Eye (tissue), 1 donor: ENCODE measurements around the gene DNAH14.

Experiments used
- DNase-seq: peaks from one replicate; pipeline ENCODE4 v3.0.0-alpha.2; 2015

The DNAH14 gene

GRCh38 chr1:225412803-225413351 is 483.4 kb downstream of the DNAH14 start:
- DNase-seq = no peak

DNA sequence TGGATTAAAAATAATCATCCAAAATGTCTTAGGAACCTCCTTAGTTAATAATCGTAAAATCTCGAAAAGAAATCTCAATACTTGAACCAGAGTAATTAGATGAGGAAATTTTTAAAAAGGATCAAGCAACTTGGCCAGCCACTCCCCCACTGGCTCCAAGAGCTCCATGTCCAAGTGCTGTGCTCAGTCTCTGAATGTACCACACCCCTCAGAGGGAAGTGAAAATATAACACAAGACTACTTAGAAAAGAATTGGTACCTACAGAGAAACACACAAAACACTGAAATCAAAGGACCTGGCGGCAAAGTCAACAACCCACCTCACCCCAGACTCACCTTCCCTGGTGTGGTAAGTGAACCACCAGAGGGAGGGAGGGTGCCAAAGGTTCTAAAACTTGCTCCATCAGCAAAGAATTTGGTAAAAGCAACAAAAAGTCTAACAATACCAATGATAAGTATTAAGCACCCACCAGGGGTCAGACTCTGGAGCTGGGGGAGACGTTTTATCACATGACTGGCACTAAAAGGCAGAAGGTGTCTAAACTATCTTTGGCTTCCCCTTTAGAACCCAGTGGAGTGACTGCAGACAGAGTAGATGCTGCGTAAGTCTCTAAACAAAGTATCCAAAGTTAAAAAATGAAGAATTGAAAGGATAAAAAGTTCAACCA is 484.4 kb downstream of the DNAH14 start:
- DNase-seq = no peak

DNA sequence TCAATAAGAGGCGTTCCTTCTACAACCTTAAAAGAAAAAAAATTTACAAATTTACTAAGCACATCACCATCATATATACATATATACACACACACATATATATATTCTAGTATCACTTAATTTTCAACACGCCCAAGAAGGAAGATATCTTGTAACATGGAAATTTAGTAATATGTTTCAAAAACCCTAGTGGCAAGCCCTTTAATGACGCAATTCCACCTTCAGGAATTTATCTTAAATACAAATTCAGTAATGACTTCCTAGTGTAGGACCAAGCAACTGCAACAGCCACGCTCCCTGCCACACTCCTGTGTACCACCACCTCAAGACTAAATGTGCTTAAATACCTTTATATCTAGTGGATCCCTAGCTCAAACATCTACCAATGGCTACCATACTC is 485.8 kb downstream of the DNAH14 start:
- DNase-seq = no peak

DNA sequence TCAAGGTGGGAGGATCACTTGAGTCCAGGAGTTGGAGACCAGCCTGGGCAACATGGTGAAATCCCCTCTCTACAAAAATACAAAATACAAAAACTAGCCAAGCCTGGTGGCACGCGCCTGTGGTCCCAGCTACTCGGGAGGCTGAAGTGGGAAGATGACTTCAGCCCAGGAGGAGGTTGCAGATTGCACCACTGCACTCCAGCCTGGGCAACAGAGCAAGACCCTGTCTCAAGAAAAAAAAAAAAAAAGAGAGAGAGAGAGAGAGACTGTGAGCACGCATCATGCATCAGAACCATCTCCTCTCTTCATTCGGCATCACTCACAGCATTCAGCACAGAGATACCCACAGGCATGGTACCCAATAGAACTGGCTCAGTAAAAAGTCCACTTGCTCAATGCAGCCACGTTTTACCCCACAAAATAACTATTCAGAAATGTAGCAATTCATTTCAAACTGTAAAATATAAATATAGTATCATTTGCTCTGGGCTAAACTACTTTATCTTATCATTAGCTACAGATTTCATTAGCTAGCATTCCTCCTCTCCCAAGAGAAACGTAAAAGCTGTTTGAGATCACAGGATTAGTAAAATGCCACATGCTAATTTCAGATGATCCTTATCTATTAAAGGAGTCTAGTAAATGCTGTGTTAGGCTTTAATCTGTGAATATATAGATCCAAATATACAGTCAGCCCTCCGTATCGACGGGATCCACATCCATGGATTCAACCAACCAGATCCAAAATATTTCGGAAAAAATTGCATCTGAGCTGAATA is 486.7 kb downstream of the DNAH14 start:
- DNase-seq = no peak

DNA sequence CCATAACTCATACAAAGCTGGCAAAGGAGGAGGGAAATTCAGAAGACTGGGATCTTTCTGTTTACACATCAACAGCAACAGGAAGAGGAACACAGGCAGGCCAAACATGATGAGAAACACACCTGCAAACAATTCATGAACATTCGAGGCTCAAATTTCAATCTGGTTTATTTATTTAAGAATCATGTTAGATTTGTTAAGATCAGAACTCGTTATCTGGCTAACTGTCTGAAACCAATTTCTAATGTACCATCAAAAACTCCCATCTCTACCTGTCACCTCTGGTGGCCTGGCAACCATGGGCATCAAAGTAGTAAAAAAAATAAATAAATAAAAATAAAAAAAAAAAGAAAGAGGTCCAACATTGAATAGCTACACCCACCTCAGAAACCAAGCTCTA is 488.6 kb downstream of the DNAH14 start:
- no peak for DNase-seq

DNA sequence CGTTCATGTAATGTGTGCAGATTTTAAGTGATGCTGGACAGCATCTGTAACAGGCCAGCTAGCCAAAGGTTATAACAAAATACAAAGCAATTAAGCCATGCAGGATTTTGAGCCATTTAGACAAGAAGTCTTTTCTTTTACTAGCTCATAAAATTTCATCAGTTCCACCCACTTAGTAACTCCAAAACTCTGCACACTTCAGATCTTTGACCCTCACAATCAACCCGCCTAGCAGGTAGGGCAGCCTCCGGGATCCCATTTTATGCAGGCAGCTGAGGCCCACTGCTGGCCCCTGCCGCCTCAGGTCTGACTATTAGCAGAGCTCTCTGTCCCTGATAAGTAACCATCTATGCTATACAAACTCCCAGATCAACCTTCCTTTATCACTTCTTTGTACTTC is 489.1 kb downstream of the DNAH14 start:
- DNase-seq = no peak

GRCh38 chr1:225422031-225422605 is 492.6 kb downstream of the DNAH14 start:
- no peak for DNase-seq

DNA sequence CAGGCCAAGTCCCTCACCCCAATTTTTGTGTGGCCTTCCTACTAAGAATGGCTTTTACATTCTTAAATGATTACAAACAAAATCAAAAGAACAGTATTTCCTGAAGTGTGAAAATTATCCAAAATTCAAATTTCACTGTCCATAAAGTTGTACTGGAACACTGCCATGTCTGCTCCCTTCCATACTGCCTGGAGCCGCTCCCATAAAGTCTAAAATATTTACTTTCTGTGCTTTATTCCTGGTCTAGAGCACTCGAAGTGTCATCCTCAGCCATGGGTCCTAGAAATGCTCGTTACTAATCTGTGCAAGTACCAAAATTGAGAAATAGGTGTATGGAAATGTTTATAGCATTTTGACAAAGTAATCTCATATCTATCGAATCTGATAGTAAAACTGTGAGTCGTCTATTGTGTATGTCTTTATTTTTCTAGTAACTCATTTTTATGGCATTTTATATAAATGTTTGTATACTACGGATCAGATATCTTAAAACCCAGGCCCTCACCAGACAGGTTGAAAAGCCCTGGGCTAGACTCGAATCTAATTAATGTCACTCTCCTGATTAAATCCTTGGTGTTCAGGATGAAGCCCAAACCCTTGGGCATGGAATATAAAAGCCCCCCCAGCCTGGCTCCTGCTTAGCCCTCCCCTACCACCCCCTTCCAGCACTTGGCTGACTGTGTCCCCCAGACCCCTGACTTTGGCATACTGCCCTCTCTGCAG is 493.5 kb downstream of the DNAH14 start:
- no peak for DNase-seq

- DNase-seq = no peak
Measured at GRCh38 chr1:225423518-225423855, 494.0 kb downstream of the DNAH14 start.

DNA sequence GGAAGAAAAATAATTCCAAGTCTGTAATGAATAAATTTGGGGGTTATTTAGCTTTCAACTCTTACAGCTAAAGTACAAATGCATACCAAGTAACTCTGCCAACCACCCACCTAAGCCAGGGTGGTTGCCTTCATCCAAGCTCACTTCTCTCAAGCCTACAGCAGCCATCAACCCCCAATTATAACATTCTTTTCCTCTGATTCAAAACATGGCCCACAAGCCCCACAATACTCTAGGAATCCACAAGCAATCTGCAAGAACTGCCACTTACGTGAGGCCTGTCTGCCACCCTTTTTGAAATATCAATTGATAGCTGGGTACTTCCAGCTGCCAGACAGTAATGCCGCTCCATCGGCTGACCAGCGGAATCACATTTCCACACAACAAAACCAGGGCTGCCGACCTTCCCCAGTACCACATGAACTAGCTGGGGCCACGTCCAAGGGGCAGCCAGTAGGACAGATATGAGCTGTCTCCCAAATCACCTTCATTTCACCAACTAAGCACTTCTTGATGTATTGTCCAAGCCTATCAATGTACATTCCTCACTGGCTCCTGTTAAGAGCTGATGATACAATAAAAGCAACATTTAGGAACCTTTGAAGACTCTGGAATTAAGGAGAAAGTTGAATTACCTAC is 495.2 kb downstream of the DNAH14 start:
- peak; percentile 11 for DNase-seq

DNA sequence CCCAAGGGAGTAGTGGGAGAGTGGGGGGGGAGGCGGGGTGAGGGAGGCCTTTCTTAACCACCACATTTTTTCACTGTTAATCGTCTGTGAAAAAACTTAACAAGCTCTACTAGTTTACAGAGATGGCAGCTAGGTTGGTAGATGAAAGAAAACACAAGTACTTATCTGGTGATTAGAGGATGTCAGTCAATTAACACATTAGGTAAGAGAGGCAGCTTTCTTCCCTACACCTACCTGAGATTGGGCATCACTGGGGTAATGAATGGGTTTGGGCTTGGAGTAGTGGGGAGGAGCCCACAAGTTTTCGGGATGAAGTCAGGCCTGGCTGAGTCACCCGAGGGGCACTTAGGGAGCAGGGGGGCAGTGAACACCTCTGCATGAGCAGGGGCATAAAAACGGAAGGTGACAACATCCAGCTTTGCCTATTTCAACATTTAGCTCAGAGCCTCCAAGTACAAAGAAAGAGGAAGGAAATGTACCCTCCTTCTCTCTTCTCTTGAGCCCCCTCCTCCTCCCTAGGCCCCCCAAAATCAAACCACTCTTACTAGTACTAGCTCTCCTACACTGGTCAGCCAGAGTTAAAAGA is 495.8 kb downstream of the DNAH14 start:
- no peak for DNase-seq

GRCh38 chr1:225426395-225427234 is 497.1 kb downstream of the DNAH14 start:
- DNase-seq = no peak

DNA sequence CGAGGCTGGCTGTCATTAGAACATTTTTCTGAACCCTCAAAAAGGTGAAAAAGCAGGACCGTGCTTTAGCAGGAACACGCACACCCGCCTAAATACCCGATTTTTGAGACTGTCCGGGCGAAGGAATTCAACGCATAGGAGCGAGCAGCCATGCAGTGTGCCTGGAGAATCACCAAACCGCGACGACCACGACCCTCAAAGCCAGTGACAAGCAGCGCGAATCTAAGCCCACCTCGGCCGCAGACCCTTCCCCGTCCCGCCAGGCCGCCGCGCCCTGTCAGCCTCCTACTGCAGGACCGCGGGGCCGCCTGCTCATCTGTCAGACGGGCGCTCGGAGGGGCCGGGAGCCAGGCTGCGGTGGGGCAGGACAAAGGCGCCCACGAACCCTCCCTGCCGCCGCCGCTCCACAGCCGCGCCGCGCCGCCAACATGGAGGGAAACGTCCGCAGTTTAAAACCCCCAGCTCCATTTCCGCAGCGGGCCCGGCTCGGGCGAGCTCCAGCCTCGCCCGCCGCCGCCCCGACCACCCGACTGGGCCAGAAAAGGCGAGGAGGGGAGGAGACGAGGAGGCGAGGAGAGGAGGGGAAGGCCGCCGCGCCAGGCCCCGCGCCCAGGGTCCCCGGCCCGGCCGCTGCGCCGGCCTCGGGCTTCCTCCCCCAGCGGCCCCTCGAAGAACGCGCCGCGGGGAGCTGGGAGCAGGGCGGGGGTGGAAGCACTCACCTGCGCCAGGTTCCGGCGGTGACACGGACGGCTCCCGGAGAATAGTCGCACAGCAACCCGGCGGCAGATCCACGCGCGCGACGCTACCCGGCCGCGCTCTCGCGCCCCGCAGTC is 498.0 kb downstream of the DNAH14 start, which contains the start of gene LBR:
TSS of gene LBR (minus strand) at position 804 of the 833 bp plus-strand sequence. CDS start 3,963 bp downstream, outside the sequence.
- DNase-seq = no peak

- DNase-seq = peak; percentile 97
Measured at GRCh38 chr1:225428068-225428880, 498.8 kb downstream of the DNAH14 start.

- DNase-seq = no peak
Measured at GRCh38 chr1:225428881-225429455, 499.5 kb downstream of the DNAH14 start.

DNA sequence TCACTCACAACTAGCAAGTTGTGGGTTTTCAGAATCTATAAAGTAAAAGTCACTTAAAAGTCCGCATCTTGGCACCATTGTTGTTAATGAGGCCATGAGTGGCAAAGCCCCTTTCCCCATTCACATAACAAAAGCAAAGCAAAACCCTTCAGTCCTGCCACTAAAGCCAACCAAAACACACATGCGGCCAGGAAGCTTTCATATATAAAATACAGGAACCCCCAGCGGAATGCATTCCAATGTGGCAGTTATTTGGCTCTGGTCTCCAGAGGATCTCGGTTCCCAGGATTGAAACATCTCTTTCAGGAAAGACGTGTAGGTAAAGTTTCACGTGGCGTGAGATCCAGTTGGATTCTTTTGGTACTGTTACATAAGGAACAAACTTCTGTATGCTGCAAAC is 500.8 kb downstream of the DNAH14 start:
- no peak for DNase-seq

GRCh38 chr1:225431081-225431863 is 501.8 kb downstream of the DNAH14 start:
- no peak for DNase-seq

DNA sequence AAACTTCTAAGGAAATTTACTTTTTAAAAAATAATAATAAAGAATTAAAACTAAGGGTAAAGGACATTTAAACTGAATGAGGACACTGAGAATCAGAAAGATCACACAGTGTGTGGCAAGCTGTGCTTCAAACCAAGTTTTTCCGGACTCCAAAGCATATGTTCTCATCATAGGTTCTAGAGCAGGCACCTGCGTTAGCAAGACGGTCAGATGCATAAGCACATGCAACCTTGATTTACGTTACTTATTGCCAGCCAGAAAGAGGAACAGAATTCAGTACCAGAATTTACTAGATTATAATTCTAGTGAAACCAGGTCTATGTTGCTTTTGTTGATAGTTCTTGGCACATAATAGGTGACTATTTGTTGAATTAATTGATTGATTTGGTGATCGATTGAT is 504.6 kb downstream of the DNAH14 start:
- no peak for DNase-seq
